GM18507 (cell line): ENCODE results near the gene EDEM1.
"Not testable (repeated sequence)": the region's sequence is repeated elsewhere in the genome, so short reads cannot be mapped to it uniquely, and the experiment has no call there.

ENCODE experiments used
- DNase-seq: peaks from one replicate; pipeline ENCODE4 v3.0.0; 2011; ENCODE audit warnings: low read depth; ENCODE audit not compliant: insufficient read length; ENCODE audit errors: extremely low spot score
- FAIRE-seq: peaks from 2 replicates; lab custom pipeline; 2011; peaks lifted over from hg19 to GRCh38; lab: Jason Lieb, UNC

EDEM1 gene

GRCh38 chr3:5169807-5170206 lies 17.7 kb upstream of the EDEM1 start:
- no peak for FAIRE-seq
- DNase-seq: no peak

- DNase-seq (no peak), FAIRE-seq (no peak)
Observed at GRCh38 chr3:5170975-5171374, 16.5 kb upstream of the EDEM1 start.

- FAIRE-seq: no peak
- no peak for DNase-seq
Observed at GRCh38 chr3:5172018-5172417, 15.5 kb upstream of the EDEM1 start.

- not testable (repeated sequence) for FAIRE-seq
Observed at GRCh38 chr3:5179036-5179435, 8.5 kb upstream of the EDEM1 start.

GRCh38 chr3:5181469-5182141 lies 5.9 kb upstream of the EDEM1 start:
- FAIRE-seq (peak; percentile 77), DNase-seq (no peak)

More at GRCh38 chr3:5179036-5179435, 8.5 kb upstream of the EDEM1 start:
- DNase-seq: not testable (repeated sequence)

- not testable (repeated sequence) for DNase-seq, FAIRE-seq
Observed at GRCh38 chr3:5183714-5184113, 3.8 kb upstream of the EDEM1 start.

GRCh38 chr3:5184499-5184898 lies 3.0 kb upstream of the EDEM1 start:
- DNase-seq: no peak
- no peak for FAIRE-seq

GRCh38 chr3:5185093-5185673 lies 2.3 kb upstream of the EDEM1 start:
- FAIRE-seq (peak; percentile 35), DNase-seq (no peak)

- peak; percentile 65 for FAIRE-seq
Observed at GRCh38 chr3:5186089-5186857, 1.2 kb upstream of the EDEM1 start.

GRCh38 chr3:5186858-5187155 lies 700 bp upstream of the EDEM1 start:
- DNase-seq (no peak), FAIRE-seq (no peak)

More at GRCh38 chr3:5186089-5186857, 1.2 kb upstream of the EDEM1 start:
- DNase-seq: no peak

- no peak for FAIRE-seq
Observed at GRCh38 chr3:5187920-5188418, 462 bp downstream of the EDEM1 start.

GRCh38 chr3:5188419-5189221 lies 1.1 kb downstream of the EDEM1 start:
- FAIRE-seq (peak; percentile 67), DNase-seq (no peak)

More at GRCh38 chr3:5187920-5188418, 462 bp downstream of the EDEM1 start:
- no peak for DNase-seq

GRCh38 chr3:5190147-5190791 lies 2.8 kb downstream of the EDEM1 start:
- FAIRE-seq: peak; percentile 62

GRCh38 chr3:5191555-5192304 lies 4.2 kb downstream of the EDEM1 start:
- DNase-seq: no peak
- peak; percentile 73 for FAIRE-seq

More at GRCh38 chr3:5190147-5190791, 2.8 kb downstream of the EDEM1 start:
- DNase-seq: no peak

- DNase-seq (no peak), FAIRE-seq (peak; percentile 24)
Observed at GRCh38 chr3:5192571-5193365, 5.3 kb downstream of the EDEM1 start.

GRCh38 chr3:5194341-5194740 lies 6.8 kb downstream of the EDEM1 start:
- no peak for FAIRE-seq
- DNase-seq: no peak

GRCh38 chr3:5194801-5195509 lies 7.4 kb downstream of the EDEM1 start:
- FAIRE-seq: peak; percentile 81

More at GRCh38 chr3:5194801-5195509, 7.4 kb downstream of the EDEM1 start:
- no peak for DNase-seq
